Fibroblast of lung (primary cell): ENCODE measurements around the gene TOM1. TPM values are rescaled to one million over a fixed set of nuclear protein-coding genes. Genes with fewer than 3 reads are reported as not detected.

Source experiments
- DNase-seq, 2 donors: peaks; one replicate each; pipeline versions ENCODE4 v3.0.0 to v3.0.0-alpha.2; 2010; ENCODE audit warnings: low read depth in 2 of 2
- H2AFZ ChIP-seq: 2 replicates; pipeline ENCODE4 v1.5.1; 2012; ENCODE audit warnings: low read length, control low read depth, inconsistent platforms
- H3K27ac ChIP-seq: 2 replicates; pipeline ENCODE4 v1.5.1; 2011; ENCODE audit warnings: low read length, control low read depth; ENCODE audit not compliant: insufficient read depth
- H3K27me3 ChIP-seq: 2 replicates; pipeline ENCODE4 v1.5.1; 2011; ENCODE audit warnings: mild to moderate bottlenecking, low read length; ENCODE audit not compliant: control insufficient read depth, insufficient read depth
- H3K36me3 ChIP-seq: 2 replicates; pipeline ENCODE4 v1.5.1; 2011; ENCODE audit warnings: low read length; ENCODE audit not compliant: control insufficient read depth, insufficient read depth
- H3K4me1 ChIP-seq: 2 replicates; pipeline ENCODE4 v1.5.1; 2011; ENCODE audit warnings: low read length; ENCODE audit not compliant: control insufficient read depth, insufficient read depth; ENCODE audit errors: extremely low read depth
- H3K4me2 ChIP-seq: 2 replicates; pipeline ENCODE4 v1.5.1; 2011; ENCODE audit warnings: low read length, control low read depth; ENCODE audit not compliant: insufficient read depth; ENCODE audit errors: extremely low read depth
- H3K4me3 ChIP-seq, 4 experiments: fragments of 200-600 bp in 1 of 4; sonication (generic) in 1 of 4; replicated peaks in 1 of 4; 2 replicates each; pipeline ENCODE4 v1.5.1; 2011 to 2016; ENCODE audit warnings: low read length in 4 of 4, low read depth in 3 of 4, mild to moderate bottlenecking in 3 of 4, control low read depth in 2 of 4, inconsistent platforms in 1 of 4, mixed read lengths in 1 of 4; ENCODE audit not compliant: insufficient read depth in 1 of 4; ENCODE audit errors: control extremely low read depth in 1 of 4
- H3K79me2 ChIP-seq: 2 replicates; pipeline ENCODE4 v1.5.1; 2012; ENCODE audit warnings: mild to moderate bottlenecking, low read length, inconsistent platforms; ENCODE audit not compliant: control insufficient read depth, insufficient read depth
- H3K9ac ChIP-seq: 2 replicates; pipeline ENCODE4 v1.5.1; 2011; ENCODE audit warnings: mild to moderate bottlenecking, low read length, control low read depth; ENCODE audit not compliant: insufficient read depth
- H3K9me3 ChIP-seq: 2 replicates; pipeline ENCODE4 v1.5.1; 2012; ENCODE audit warnings: low read depth, low read length; ENCODE audit not compliant: control insufficient read depth, insufficient read depth
- H4K20me1 ChIP-seq: 2 replicates; pipeline ENCODE4 v1.5.1; 2011; ENCODE audit warnings: low read length; ENCODE audit not compliant: control insufficient read depth, insufficient read depth; ENCODE audit errors: extremely low read depth
- EZH2 ChIP-seq: IDR thresholded peaks from 2 replicates; pipeline ENCODE4 v1.5.1; 2012; ENCODE audit warnings: low read length, control low read depth, mild to moderate bottlenecking; ENCODE audit errors: missing control alignments
- polyA plus RNA-seq, 2 donors: library from polyadenylated mRNA; depleted of rRNA in 1 of 2; stranded (reverse) in 1 of 2; unstranded in 1 of 2; fragments of >200 nt; gene quantifications; 2 replicates each; pipeline ENCODE4 v1.2.1, GENCODE V29; 2011 to 2012; ENCODE audit warnings: missing spikeins in 1 of 2
- total RNA-seq: library from RNA; depleted of rRNA; stranded (reverse); fragments of >200 nt; gene quantifications from 2 replicates; pipeline ENCODE4 v1.2.1, GENCODE V29; 2014
- TF ChIP-seq, protein P1 (sequence below), 2 donors: IDR thresholded peaks in 1 of 2; conservative IDR thresholded peaks in 1 of 2; 1 replicate in 1 of 2; 2 replicates in 1 of 2; pipeline ENCODE4 v1.5.1; 2011 to 2012; ENCODE audit warnings: low read length in 2 of 2, control low read depth in 1 of 2, inconsistent platforms in 1 of 2, low read depth in 1 of 2, mild to moderate bottlenecking in 1 of 2

TOM1 gene
- total and polyA plus RNA-seq, 2 donors (not counting 1 experiment from before 2014, with no cell fraction given), result 30.9 to 51.6 TPM

DNA sequence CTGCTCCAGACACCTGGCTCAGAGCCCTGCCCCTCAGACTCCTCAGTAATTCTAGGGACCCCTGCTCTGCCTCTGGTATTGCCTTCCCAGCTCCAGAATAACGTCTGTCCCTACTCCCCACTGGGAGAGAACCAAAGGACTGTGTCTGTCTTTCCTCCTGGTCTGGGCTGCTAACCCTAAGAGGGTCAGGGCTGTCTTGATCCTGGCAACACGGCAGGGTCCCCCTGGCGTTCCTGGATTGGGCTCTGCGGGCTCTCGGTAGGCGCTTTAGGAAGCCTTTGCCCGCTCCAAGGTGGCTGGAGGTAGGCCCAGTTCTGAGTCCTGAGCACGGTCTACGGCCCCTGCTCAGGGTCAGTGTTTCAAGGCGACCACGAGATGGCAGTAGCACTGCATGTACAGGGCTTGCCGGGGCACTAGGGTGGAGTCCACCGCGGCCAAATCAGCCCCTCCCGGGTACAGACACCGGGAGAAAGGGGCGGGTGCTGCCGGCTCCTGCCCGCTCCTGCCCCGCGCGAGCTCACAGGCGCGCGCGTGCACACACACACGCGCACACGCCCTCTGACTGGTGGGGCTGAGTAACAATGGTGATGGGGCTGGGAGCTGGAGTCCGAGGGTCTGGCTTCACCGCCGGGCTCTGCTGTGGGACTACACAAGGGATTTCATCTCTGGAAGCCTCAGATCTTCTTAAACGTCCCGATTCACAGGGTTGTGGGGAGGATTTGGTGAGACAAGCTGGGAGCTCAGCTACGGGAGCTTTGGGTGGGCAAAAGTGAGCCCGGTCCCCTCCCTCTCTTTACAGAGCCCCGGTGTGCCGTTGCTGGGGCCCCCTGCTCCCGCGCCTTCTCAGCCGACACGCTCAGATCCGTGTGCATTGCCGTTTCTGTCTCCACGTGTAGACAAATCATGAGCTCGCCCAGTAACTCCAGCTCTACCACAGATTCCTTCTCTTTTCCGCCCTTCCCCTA is 51.1 kb downstream of the TOM1 start:
- Histone ChIP-seq H3K36me3 (no peaks in the 10 kb centered on the region), H3K4me1 (peaks cover 6% of the 10 kb centered on the region), H3K9ac (peak overlapping the region; percentile 77), H3K4me2 (peak overlapping the region; percentile 100), H3K27me3 (no peaks in the 10 kb centered on the region), H3K79me2 (no peaks in the 10 kb centered on the region), H2AFZ (peak overlapping the region; percentile 55), H3K9me3 (no peaks in the 10 kb centered on the region), H3K4me3 (peak overlapping the region; percentile 68 to 79 (median 72)), H4K20me1 (no peaks in the 10 kb centered on the region), H3K27ac (peak overlapping the region; percentile 78)
- peak; percentile 89 to 91 for DNase-seq
- no peak for TF ChIP-seq EZH2
- TF ChIP-seq, protein P1, sequence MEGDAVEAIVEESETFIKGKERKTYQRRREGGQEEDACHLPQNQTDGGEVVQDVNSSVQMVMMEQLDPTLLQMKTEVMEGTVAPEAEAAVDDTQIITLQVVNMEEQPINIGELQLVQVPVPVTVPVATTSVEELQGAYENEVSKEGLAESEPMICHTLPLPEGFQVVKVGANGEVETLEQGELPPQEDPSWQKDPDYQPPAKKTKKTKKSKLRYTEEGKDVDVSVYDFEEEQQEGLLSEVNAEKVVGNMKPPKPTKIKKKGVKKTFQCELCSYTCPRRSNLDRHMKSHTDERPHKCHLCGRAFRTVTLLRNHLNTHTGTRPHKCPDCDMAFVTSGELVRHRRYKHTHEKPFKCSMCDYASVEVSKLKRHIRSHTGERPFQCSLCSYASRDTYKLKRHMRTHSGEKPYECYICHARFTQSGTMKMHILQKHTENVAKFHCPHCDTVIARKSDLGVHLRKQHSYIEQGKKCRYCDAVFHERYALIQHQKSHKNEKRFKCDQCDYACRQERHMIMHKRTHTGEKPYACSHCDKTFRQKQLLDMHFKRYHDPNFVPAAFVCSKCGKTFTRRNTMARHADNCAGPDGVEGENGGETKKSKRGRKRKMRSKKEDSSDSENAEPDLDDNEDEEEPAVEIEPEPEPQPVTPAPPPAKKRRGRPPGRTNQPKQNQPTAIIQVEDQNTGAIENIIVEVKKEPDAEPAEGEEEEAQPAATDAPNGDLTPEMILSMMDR (conservative IDR thresholded peaks at IDR 0.05 in 1 of 2, IDR thresholded peaks at IDR 0.05 in 1 of 2; ENCODE audit: low read depth in 1 of 2, low read length in 2 of 2), result peak; percentile 53 to 74

DNA sequence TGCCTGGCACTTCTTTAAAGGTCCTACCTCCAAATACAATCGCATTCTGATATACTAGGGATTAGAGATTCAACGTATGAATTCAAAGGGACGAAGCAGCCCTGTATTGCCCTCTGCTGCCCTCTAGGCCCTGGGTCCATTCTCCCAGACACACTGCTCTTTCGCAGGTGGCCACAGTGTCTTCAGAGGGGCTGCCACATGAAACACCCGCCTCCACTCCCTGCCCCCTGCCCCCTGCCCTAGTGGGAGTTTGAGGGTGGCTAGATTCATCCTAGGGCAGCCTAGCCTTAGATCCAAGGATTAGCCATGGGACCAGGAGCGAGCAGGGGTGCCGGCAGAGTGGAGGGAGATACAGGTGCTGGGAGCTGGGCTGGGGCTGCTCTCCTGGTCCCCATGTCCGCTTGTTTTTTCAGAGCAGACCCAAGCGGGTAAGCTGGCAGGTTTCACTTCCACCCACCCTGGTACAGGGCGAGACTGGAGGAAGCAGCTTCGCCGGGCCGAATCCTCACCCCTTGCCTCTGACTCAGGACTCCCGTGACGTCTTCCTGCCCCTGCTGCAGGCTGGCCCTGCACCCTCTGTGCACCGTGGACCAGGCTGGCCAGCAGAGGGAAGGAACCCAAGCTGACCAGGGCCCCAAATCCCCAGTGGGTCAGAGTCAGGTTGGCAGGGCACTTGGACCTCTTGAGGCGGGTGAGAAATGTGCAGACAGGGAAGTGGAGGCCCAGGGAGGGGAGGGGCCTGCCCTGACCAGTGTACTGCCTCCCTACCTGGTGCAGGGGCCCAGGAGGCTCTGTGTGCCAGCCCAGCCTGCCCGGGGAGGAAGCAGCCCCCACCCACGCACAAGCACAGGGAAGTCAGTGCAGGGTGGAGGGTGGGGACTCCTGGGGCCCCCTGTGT is 52.8 kb downstream of the TOM1 start:
- Histone ChIP-seq H3K36me3 (no peaks in the 10 kb centered on the region), H3K79me2 (no peaks in the 10 kb centered on the region), H2AFZ (no peak overlapping the region), H3K4me1 (peaks cover 6% of the 10 kb centered on the region), H3K27ac (no peak overlapping the region), H3K9me3 (no peaks in the 10 kb centered on the region), H3K4me3 (no peak overlapping the region), H3K9ac (no peak overlapping the region), H3K4me2 (no peak overlapping the region), H4K20me1 (no peaks in the 10 kb centered on the region), H3K27me3 (no peaks in the 10 kb centered on the region)
- TF ChIP-seq, protein P1 (conservative IDR thresholded peaks at IDR 0.05 in 1 of 2, IDR thresholded peaks at IDR 0.05 in 1 of 2; ENCODE audit: low read depth in 1 of 2, low read length in 2 of 2), result no peak
- TF ChIP-seq EZH2, result no peak
- DNase-seq, result peak in 1 of 2 donors; percentile 39

DNA sequence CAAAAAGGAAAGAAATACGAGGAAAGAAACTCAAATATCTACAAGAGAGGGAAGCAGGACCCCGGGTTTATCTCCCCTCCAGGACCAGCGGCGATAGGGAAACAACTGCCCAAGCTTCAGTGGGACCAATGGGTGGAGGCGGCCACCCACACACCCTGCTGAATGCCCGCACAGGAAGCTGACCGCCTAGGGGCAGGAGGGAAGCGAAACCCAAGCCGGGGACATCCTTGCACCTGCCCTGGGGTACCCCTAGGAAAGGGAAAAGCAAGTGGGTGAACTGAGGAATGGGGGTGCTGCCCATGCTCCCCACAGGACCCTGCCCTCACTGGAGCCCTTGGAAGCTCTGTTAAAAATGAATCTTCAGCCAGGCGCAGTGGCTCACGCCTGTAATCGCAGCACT is 53.6 kb downstream of the TOM1 start:
- Histone ChIP-seq H3K4me3 (no peak overlapping the region), H3K4me2 (no peak overlapping the region), H3K27me3 (no peaks in the 10 kb centered on the region), H3K79me2 (no peaks in the 10 kb centered on the region), H3K9ac (no peak overlapping the region), H3K27ac (no peak overlapping the region), H2AFZ (no peak overlapping the region), H4K20me1 (no peaks in the 10 kb centered on the region), H3K9me3 (no peaks in the 10 kb centered on the region), H3K4me1 (peaks cover 6% of the 10 kb centered on the region), H3K36me3 (no peaks in the 10 kb centered on the region)
- TF ChIP-seq, protein P1 (conservative IDR thresholded peaks at IDR 0.05 in 1 of 2, IDR thresholded peaks at IDR 0.05 in 1 of 2; ENCODE audit: low read depth in 1 of 2, low read length in 2 of 2), result no peak
- no peak for TF ChIP-seq EZH2
- DNase-seq, result no peak
